Lower leg skin (tissue), 3 donors: ENCODE data around the gene ATP6AP1.

Source experiments
- POLR2A ChIP-seq, 2 donors: fragments of 450-650 bp; IDR thresholded peaks; one replicate each; pipeline ENCODE4 v1.6.1; 2016 to 2017; ENCODE audit warnings: antibody characterized with exemption in 2 of 2, mild to moderate bottlenecking in 1 of 2, moderate library complexity in 1 of 2
- TF ChIP-seq, protein P1 (sequence below), 3 donors: fragments of 450-650 bp; IDR thresholded peaks; one replicate each; pipeline ENCODE4 v1.5.1; 2016; ENCODE audit warnings: antibody characterized with exemption in 3 of 3, mild to moderate bottlenecking in 3 of 3, moderate library complexity in 2 of 3

DNA sequence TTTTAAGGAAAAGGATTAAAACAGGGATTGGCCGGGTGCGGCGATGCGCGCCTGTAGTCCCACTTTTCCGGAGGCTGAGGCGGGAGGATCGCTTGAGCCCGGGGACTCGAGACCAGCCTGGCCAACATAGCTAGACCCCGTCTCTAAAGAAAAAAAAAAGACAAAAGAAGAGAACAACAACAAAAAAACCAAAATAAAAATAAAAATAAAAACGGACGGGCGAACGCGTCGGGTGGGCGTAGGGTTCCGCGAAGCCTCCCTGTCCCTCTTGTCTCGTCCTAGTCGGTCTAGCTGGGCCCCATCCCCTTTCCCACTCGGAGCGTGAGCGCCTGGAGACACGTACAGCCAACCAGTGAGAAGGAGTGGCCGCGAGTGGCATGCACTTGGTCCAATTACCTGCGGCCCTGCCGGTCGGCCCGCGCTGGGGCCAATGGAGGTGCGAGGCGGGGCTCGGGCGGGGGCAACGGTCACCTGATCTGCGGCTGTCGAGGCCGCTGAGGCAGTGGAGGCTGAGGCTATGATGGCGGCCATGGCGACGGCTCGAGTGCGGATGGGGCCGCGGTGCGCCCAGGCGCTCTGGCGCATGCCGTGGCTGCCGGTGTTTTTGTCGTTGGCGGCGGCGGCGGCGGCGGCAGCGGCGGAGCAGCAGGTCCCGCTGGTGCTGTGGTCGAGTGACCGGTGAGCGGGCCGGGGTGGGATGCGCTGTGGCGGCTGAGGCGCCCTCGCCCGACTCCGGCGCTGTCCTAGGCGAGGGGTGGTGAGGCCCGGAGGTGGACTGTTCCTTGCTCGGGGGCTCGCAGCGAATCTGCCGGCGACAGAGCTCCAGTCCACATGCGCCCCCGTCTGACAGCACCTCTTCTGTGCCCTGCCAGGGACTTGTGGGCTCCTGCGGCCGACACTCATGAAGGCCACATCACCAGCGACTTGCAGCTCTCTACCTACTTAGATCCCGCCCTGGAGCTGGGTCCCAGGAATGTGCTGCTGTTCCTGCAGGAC lies at the start of gene ATP6AP1:
- TF ChIP-seq, protein P1, sequence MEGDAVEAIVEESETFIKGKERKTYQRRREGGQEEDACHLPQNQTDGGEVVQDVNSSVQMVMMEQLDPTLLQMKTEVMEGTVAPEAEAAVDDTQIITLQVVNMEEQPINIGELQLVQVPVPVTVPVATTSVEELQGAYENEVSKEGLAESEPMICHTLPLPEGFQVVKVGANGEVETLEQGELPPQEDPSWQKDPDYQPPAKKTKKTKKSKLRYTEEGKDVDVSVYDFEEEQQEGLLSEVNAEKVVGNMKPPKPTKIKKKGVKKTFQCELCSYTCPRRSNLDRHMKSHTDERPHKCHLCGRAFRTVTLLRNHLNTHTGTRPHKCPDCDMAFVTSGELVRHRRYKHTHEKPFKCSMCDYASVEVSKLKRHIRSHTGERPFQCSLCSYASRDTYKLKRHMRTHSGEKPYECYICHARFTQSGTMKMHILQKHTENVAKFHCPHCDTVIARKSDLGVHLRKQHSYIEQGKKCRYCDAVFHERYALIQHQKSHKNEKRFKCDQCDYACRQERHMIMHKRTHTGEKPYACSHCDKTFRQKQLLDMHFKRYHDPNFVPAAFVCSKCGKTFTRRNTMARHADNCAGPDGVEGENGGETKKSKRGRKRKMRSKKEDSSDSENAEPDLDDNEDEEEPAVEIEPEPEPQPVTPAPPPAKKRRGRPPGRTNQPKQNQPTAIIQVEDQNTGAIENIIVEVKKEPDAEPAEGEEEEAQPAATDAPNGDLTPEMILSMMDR (IDR thresholded peaks at IDR 0.05) = no peak
- TF ChIP-seq POLR2A (IDR thresholded peaks at IDR 0.05) = no peak
